ENCODE data around the gene CEP112.

- TF ChIP-seq ZNF292 (CRISPR knock-in tag; IDR thresholded peaks at IDR 0.05; ENCODE audit: borderline replicate concordance, low read depth) (no peak), SP4 (CRISPR knock-in tag; IDR thresholded peaks at IDR 0.05) (no peak), ZNF766 (CRISPR knock-in tag; IDR thresholded peaks at IDR 0.05; ENCODE audit: borderline replicate concordance) (no peak), FOXA1 (IDR thresholded peaks at IDR 0.05) (no peak), FOXA1 (CRISPR knock-in tag; IDR thresholded peaks at IDR 0.05) (no peak), MAX (IDR thresholded peaks at IDR 0.05) (no peak), CTCF (CRISPR knock-in tag; IDR thresholded peaks at IDR 0.05) (no peak), TCF12 (IDR thresholded peaks at IDR 0.05) (no peak), TCF12 (CRISPR knock-in tag; IDR thresholded peaks at IDR 0.05) (no peak)
Measured at GRCh38 chr17:65662196-65662595, 529.7 kb downstream of the CEP112 start.

All from HepG2 (cell line).